Thyroid gland (tissue), 4 donors: ENCODE data around the gene ADAMTS12.

ENCODE experiments used
- POLR2A ChIP-seq, 2 donors: fragments of 450-650 bp; IDR thresholded peaks; one replicate each; pipeline ENCODE4 v1.6.1; 2017; ENCODE audit warnings: antibody characterized with exemption in 2 of 2, mild to moderate bottlenecking in 2 of 2, moderate library complexity in 1 of 2
- TF ChIP-seq, protein P1 (sequence below), 6 experiments: fragments of 200-600 bp in 3 of 6; fragments of 450-650 bp in 3 of 6; sonication (generic) in 3 of 6; IDR thresholded peaks; one replicate each; pipeline ENCODE4 v1.5.1; 2016 to 2019; ENCODE audit warnings: antibody characterized with exemption in 6 of 6, mild to moderate bottlenecking in 2 of 6, inconsistent platforms in 1 of 6, moderate library complexity in 1 of 6

DNA sequence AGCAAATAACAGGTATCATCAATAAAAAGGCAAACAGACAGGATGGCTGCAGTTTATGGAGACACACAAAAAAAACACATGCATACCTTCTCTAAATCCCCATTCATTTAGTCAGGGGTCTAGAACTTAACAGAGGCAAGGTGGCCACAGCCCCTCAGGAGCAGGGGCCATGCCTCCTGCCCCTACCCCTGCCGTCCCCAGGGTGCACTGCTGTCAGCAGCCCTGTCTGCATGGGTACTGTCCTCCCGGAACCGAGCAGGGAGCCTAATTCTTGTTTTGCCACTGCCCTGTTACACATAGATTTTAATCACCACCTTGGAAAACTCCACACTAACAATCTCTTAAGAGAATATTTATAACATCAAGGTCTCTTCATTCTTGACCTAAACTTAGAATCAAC, 39.0 kb downstream of the ADAMTS12 start:
- TF ChIP-seq, protein P1, sequence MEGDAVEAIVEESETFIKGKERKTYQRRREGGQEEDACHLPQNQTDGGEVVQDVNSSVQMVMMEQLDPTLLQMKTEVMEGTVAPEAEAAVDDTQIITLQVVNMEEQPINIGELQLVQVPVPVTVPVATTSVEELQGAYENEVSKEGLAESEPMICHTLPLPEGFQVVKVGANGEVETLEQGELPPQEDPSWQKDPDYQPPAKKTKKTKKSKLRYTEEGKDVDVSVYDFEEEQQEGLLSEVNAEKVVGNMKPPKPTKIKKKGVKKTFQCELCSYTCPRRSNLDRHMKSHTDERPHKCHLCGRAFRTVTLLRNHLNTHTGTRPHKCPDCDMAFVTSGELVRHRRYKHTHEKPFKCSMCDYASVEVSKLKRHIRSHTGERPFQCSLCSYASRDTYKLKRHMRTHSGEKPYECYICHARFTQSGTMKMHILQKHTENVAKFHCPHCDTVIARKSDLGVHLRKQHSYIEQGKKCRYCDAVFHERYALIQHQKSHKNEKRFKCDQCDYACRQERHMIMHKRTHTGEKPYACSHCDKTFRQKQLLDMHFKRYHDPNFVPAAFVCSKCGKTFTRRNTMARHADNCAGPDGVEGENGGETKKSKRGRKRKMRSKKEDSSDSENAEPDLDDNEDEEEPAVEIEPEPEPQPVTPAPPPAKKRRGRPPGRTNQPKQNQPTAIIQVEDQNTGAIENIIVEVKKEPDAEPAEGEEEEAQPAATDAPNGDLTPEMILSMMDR (IDR thresholded peaks at IDR 0.05) = no peak
- no peak for TF ChIP-seq POLR2A (IDR thresholded peaks at IDR 0.05)
